HG03175 (cell line): ENCODE data around the gene L1CAM.

Source experiments
- ATAC-seq: cut with Tn5 transposase; IDR thresholded peaks from one replicate; pipeline ENCODE4 v1.9.1; 2021; ENCODE audit warnings: mild to moderate bottlenecking, moderate library complexity; ENCODE audit not compliant: unreplicated experiment

The L1CAM gene

GRCh38 chrX:153878969-153879653 is 6.9 kb downstream of the L1CAM start:
- no peak for ATAC-seq

GRCh38 chrX:153878345-153878744 is 7.6 kb downstream of the L1CAM start:
- no peak for ATAC-seq

GRCh38 chrX:153877571-153878261 is 8.3 kb downstream of the L1CAM start:
- no peak for ATAC-seq

DNA sequence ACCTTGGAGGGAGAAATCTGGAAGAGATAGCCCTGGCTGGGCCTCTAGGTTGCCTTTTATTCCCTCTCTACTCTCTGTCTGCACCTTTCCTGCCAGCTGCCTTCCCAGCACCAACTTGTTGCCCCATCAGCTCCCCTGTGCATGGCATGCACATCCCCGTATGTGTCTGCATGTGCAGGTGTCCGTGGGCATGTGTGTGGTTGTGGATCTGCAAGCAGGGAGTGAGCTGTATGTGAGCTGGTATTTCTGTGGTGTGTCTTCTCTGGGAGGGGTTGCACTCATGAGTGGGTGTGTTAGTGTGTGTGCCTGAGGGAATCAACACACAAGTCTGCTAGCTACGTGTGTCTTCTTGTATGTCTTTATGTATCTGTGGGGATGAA is 9.9 kb downstream of the L1CAM start:
- no peak for ATAC-seq

DNA sequence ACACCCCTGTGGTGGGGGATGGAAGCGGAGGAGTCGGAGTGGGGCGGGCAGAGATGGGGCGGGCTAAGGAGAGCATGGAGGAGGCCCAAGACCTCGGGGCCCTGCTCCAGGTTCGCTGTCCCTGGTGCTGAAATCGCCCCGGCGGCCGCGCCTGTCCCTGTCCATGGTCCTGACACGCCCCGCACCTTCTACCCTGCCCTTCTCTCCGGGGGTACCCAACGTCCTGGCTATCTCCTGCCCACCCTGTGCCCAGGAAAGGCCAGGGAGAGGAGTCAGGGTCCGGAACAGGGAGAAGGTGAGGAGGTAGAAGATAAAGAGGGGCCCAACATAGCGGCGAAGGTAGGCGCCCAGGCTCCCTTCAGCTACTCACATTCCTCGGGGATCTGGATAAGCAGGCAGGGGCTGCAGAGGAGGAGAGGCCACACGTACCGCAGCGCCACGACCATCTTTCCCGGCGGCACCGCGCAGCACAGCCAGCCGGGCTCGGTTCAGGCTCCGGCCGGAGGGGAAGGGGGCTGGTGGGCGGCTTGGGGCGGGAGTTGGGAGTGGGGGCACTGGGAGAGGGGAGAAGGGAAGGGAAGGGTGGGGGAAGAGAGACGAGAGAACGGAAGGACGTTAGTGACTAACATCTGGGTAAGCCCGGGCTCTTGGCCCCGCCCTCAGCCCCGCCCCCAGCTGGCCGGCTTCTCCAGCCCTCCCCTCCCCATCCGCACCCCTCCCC is 10.4 kb downstream of the L1CAM start:
- ATAC-seq = no peak

GRCh38 chrX:153874366-153875125 is 11.4 kb downstream of the L1CAM start:
- ATAC-seq = no peak

DNA sequence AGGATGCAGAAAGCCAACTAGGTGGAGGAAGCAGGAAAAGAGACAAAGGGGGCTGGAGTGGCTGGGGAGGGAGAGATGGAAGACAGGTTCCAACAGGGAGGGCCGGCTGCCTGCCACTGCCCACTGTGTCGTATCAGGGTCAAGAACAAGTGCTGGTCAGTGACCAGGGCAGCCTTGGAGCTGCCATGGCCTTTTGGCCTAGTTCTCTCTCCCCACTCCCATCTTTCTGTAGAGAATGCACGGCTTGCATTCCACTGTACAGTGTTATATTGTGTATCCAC is 11.9 kb downstream of the L1CAM start:
- no peak for ATAC-seq

DNA sequence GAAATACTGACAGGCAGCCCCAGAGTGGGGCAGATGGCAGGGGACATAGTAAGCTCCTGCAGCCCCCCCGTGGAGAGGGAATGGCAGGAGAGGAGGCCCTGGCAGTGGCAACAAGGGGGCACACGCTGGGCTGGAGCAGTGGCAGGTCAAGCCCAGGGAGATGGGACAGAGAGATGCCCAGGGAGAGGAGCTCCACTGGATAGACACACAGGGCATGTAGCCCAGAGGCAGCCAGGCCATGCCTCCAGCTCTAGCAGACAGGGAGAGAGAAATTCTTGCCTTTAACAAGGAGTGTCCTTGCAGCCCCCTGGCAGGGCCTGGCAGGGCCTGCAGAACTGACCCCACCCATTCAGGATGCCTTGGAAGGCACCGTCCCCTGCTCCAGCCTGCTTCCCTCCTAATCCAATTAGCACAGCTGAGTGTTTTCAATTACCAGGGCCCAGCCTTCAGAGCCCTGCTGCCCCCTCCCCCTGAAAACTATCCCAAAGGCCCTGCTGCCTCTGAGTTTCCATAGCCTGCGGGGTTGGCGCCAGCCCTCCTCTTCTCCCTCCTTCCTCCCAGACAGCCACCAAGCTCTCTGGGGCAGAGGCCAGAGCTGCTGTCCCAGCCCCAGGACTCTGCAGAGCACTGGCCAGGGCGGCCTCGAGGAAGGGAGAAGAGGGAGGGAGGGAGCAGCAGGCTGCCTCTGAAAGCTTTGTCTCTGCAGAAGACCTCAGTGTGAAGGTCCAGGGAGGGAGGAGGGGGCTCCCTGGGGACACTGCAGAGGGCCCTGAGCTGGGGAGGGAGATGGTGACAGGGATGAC is 12.5 kb downstream of the L1CAM start:
- ATAC-seq = no peak

GRCh38 chrX:153871946-153872878 is 13.8 kb downstream of the L1CAM start:
- ATAC-seq = no peak

GRCh38 chrX:153871451-153871850 is 14.5 kb downstream of the L1CAM start:
- ATAC-seq = no peak

DNA sequence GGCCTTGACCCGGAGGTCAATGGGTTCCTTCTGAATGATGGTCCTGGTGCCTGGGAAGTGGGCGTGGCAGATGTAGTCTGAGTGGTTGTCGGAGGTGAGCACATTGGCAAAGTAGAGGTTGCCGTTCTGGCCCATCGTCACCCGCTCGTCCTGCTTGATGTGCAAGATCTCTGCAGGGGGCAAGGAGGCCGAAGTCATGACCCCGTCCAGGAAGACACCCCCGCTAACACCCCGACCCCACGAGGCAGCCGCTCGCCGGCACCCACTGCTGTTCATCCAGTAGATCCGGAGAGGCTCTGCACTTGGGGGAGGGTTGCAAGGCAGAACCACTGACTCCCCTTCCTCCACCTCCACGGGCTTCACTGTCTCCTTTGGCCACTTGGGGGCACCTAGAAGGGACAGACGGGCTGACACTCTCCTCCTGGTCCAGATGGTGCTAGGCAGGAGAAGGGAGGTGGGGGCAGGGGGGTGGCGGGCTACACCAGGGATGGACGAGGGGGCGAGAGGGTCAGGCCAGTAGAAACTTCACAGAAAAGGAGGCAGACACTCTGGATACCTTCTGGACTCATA is 15.1 kb downstream of the L1CAM start:
- ATAC-seq = no peak

GRCh38 chrX:153870288-153870690 is 15.7 kb downstream of the L1CAM start:
- no peak for ATAC-seq

DNA sequence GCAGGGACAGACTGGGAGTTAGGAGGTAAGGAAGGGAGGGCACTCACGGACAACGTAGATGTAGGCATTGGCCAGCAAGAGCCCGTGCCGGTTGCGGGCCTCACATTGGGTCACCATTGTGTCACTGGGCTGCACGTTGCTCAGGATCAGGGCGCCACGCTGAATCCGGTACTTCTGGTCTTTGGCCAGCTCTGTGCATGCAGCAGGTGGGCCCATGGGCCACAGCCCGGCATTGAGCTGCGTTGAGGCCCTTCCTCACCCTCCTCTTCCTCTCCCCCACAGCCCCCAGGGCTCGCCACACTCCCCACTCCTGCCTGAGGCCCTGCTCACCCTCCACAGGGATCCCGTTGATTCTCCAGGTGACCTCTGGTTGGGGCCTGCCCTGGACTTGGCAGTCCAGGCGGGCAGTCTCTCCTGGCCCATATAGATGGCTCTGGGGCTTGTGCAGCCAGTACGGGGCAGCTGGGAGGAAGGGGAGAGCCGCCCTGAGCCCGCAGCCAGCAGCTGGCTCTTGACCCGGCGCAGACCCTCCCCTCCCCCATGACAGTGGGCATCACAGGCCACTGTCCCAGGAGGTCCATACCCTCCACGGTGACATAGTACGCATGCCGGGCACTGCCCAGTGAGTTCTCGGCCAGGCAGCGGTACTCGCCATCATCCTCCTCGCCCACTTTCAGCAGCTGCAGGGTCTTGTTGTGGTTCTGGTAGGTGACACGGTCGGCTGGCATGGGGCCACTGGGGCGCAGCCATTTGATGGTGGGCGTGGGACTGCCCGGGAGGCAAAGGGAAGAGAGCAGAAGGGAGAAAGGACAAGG is 16.3 kb downstream of the L1CAM start:
- no peak for ATAC-seq

DNA sequence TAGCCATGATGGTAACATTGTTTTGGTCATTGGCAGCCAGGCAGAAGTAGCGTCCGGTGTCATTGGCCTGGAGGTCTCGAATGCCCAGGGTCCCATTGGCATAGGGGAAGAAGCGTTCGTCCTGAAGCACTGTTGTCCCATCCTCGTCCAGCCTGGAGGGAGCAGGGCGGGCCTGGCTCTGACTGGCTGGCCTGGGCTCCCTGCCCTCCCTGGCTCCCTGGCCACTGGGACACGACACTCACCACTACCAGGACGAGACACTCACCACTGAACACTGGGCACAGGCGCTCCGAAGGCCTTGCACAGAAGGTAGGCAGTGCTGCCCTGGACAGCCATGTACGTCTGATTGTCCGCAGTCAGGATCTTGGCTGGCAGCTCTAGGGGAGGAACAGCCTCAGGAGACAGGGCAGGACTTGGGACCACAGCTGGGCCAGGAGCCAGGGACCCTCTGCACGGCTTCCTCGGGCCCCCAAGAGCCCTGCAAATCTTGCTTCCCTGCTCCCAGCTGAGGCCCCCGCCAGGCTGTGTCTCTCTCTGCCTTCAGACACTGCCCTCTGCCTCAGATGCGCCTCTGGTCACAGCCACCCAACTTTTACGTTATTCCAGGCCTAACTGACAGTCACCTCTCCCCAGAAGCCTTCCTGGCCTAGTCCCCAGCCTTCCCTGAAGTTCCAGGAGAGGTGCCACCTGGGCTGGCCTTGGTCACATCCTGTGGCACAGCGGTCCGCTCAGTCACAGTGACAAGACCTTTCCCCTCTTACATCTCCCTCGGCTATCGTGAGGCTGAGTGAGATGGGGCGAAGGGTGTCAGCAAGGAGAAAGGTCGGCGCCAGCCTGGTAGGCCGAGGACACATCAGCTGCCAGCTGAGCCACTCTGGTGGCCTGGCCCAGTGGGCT is 17.1 kb downstream of the L1CAM start:
- no peak for ATAC-seq

GRCh38 chrX:153867671-153868070 is 18.3 kb downstream of the L1CAM start:
- ATAC-seq = no peak

- ATAC-seq = no peak
Observed at GRCh38 chrX:153867139-153867538, 18.8 kb downstream of the L1CAM start.

GRCh38 chrX:153866302-153867019 is 19.5 kb downstream of the L1CAM start:
- ATAC-seq = no peak
